A549 (cell line): ENCODE measurements around the gene RHEBL1.

Experiments used
- BCL3 ChIP-seq: fragments of >200 bp; sonication (Bioruptor Twin); formaldehyde crosslinking; IDR thresholded peaks from 3 replicates; pipeline ENCODE4 v1.6.1; 2016
- FOSL2 ChIP-seq, 2 experiments: fragments of 450-650 bp in 1 of 2; fragments of >200 bp in 1 of 2; sonication (Bioruptor Twin) in 1 of 2; formaldehyde crosslinking; IDR thresholded peaks; 2 replicates each; pipeline versions ENCODE4 v1.5.0 to v1.6.1; 2016 to 2020; ENCODE audit warnings: mild to moderate bottlenecking in 1 of 2, moderate library complexity in 1 of 2
- GATA3 ChIP-seq: IDR thresholded peaks from 2 replicates; pipeline ENCODE4 v1.6.1; 2012; ENCODE audit warnings: borderline replicate concordance
- JUNB ChIP-seq: fragments of >200 bp; sonication (Bioruptor Twin); formaldehyde crosslinking; IDR thresholded peaks from 2 replicates; pipeline ENCODE4 v1.6.1; 2016
- MAFK ChIP-seq: fragments of 450-650 bp; IDR thresholded peaks from 2 replicates; pipeline ENCODE4 v1.6.1; 2014; ENCODE audit not compliant: partially characterized antibody
- MYC ChIP-seq: IDR thresholded peaks from 2 replicates; pipeline ENCODE4 v1.6.1; 2012; ENCODE audit warnings: mild to moderate bottlenecking, inconsistent platforms, low read length, improper control_type of control experiment, borderline replicate concordance
- PBX3 ChIP-seq: IDR thresholded peaks from 2 replicates; pipeline ENCODE4 v1.6.1; 2012
- POLR2A ChIP-seq: IDR thresholded peaks from 2 replicates; pipeline ENCODE4 v1.6.1; 2012; ENCODE audit warnings: mild to moderate bottlenecking, low read length
- POLR2AphosphoS2 ChIP-seq: conservative IDR thresholded peaks from 2 replicates; pipeline ENCODE4 v1.6.1; 2012; ENCODE audit warnings: low read length, improper control_type of control experiment, inconsistent platforms
- RAD21 ChIP-seq, 2 experiments: fragments of >200 bp in 1 of 2; sonication (Bioruptor Twin) in 1 of 2; formaldehyde crosslinking in 1 of 2; IDR thresholded peaks in 1 of 2; conservative IDR thresholded peaks in 1 of 2; 2 replicates in 1 of 2; 3 replicates in 1 of 2; pipeline ENCODE4 v1.6.1; 2012 to 2018; ENCODE audit warnings: inconsistent platforms in 1 of 2
- USF2 ChIP-seq: fragments of 450-650 bp; IDR thresholded peaks from 2 replicates; pipeline ENCODE4 v1.6.1; 2014; ENCODE audit warnings: antibody characterized with exemption
- TF ChIP-seq, protein P1 (sequence below): fragments of >200 bp; sonication (Bioruptor Twin); formaldehyde crosslinking; IDR thresholded peaks from 3 replicates; pipeline ENCODE4 v1.5.1; 2016
- TF ChIP-seq, protein P2 (sequence below): fragments of 150-350 bp; IDR thresholded peaks from 2 replicates; pipeline ENCODE4 v1.6.1; 2014; ENCODE audit warnings: low read depth, mild to moderate bottlenecking, low read length

GRCh38 chr12:49079793-49080192 lies 10.0 kb upstream of the RHEBL1 start:
- TF ChIP-seq, protein P1, sequence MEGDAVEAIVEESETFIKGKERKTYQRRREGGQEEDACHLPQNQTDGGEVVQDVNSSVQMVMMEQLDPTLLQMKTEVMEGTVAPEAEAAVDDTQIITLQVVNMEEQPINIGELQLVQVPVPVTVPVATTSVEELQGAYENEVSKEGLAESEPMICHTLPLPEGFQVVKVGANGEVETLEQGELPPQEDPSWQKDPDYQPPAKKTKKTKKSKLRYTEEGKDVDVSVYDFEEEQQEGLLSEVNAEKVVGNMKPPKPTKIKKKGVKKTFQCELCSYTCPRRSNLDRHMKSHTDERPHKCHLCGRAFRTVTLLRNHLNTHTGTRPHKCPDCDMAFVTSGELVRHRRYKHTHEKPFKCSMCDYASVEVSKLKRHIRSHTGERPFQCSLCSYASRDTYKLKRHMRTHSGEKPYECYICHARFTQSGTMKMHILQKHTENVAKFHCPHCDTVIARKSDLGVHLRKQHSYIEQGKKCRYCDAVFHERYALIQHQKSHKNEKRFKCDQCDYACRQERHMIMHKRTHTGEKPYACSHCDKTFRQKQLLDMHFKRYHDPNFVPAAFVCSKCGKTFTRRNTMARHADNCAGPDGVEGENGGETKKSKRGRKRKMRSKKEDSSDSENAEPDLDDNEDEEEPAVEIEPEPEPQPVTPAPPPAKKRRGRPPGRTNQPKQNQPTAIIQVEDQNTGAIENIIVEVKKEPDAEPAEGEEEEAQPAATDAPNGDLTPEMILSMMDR: no peak
- TF ChIP-seq USF2: no peak
- TF ChIP-seq MYC: no peak
- TF ChIP-seq, protein P2, sequence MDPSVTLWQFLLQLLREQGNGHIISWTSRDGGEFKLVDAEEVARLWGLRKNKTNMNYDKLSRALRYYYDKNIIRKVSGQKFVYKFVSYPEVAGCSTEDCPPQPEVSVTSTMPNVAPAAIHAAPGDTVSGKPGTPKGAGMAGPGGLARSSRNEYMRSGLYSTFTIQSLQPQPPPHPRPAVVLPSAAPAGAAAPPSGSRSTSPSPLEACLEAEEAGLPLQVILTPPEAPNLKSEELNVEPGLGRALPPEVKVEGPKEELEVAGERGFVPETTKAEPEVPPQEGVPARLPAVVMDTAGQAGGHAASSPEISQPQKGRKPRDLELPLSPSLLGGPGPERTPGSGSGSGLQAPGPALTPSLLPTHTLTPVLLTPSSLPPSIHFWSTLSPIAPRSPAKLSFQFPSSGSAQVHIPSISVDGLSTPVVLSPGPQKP: no peak
- no peak for TF ChIP-seq POLR2A
- no peak for TF ChIP-seq JUNB
- TF ChIP-seq FOSL2 (IDR thresholded peaks at IDR 0.05): no peak
- TF ChIP-seq FOSL2 (CRISPR knock-in tag; IDR thresholded peaks at IDR 0.05): no peak
- TF ChIP-seq GATA3: no peak
- TF ChIP-seq RAD21 (conservative IDR thresholded peaks at IDR 0.05 in 1 of 2, IDR thresholded peaks at IDR 0.05 in 1 of 2): no peak
- TF ChIP-seq MAFK: no peak
- no peak for TF ChIP-seq PBX3
- no peak for TF ChIP-seq POLR2AphosphoS2
- no peak for TF ChIP-seq BCL3
